ENCODE measurements around the gene CEPT1. TPM values are rescaled to one million over a fixed set of nuclear protein-coding genes. Genes with fewer than 3 reads are reported as not detected.

The CEPT1 gene
- total RNA-seq, 1 donor from 2014 or later = 53.4 TPM

DNA sequence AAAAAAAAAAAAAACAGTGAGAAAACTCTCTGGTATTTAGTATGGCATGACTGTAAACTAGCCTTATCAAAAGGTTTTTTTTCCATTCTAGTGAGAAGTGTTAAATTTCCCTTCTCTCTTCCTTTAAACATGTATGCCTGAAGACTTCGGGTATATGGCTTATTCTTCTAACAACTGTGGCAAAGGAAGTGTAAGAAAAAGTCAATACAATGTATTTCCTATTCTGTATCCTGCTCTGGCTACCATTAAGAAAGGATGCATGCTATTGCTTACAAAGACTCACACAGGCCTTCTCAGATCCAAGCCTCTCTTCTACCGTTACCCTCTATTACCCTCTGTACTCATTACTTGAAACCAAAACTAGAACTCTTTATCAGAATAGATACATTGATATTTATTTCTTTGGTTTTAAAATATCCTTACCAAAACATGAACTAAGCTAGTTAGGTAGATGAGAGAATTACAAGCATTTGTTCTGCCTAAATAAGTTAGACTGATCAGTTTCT lies 8.4 kb downstream of the CEPT1 start:
- intact Hi-C loops (cut with DNase I) = no loop called here
- no peak overlapping the region for H3K4me3 ChIP-seq
- H3K36me3 ChIP-seq = peaks cover 69% of the 10 kb centered on the region
- H3K27ac ChIP-seq = no peak overlapping the region
- H3K27me3 ChIP-seq (ENCODE audit: low read depth) = no peaks in the 10 kb centered on the region
- ATAC-seq (no peak), DNase-seq (no peak)
- TF ChIP-seq, protein P1, sequence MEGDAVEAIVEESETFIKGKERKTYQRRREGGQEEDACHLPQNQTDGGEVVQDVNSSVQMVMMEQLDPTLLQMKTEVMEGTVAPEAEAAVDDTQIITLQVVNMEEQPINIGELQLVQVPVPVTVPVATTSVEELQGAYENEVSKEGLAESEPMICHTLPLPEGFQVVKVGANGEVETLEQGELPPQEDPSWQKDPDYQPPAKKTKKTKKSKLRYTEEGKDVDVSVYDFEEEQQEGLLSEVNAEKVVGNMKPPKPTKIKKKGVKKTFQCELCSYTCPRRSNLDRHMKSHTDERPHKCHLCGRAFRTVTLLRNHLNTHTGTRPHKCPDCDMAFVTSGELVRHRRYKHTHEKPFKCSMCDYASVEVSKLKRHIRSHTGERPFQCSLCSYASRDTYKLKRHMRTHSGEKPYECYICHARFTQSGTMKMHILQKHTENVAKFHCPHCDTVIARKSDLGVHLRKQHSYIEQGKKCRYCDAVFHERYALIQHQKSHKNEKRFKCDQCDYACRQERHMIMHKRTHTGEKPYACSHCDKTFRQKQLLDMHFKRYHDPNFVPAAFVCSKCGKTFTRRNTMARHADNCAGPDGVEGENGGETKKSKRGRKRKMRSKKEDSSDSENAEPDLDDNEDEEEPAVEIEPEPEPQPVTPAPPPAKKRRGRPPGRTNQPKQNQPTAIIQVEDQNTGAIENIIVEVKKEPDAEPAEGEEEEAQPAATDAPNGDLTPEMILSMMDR (IDR thresholded peaks at IDR 0.05) = no peak
- peaks cover 15% of the 10 kb centered on the region for H3K4me1 ChIP-seq
- no peaks in the 10 kb centered on the region for H3K9me3 ChIP-seq

DNA sequence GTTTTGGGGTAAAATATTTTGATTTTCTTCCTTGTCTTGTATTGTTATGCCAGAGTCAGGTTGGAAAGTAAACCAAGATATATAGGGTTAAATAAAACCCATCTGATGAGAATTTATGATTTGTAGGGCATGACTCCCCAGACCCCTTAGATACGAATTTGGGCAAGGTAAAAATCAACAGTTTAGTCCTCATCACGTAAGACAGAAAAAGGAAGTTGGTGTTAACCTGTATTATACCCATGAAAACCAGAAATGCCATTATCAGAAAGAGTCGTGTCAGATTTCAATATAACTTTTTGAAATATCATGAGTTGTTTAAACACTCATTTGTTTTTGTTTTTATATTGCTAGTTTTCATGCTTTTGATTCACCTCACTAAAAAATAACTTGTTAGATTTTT lies 11.8 kb downstream of the CEPT1 start:
- Histone ChIP-seq H3K9me3 (no peaks in the 10 kb centered on the region), H3K4me1 (no peaks in the 10 kb centered on the region), H3K4me3 (no peak overlapping the region), H3K36me3 (peaks cover 74% of the 10 kb centered on the region), H3K27me3 (ENCODE audit: low read depth) (no peaks in the 10 kb centered on the region), H3K27ac (no peak overlapping the region)
- intact Hi-C loops (cut with DNase I) = no loop called here
- ATAC-seq = no peak
- TF ChIP-seq, protein P1 (IDR thresholded peaks at IDR 0.05) = no peak
- no peak for DNase-seq

- DNase-seq = no peak
- no peak overlapping the region for H3K27ac ChIP-seq
- peaks cover 69% of the 10 kb centered on the region for H3K36me3 ChIP-seq
- ATAC-seq = no peak
- no peaks in the 10 kb centered on the region for H3K4me1 ChIP-seq
- no peak overlapping the region for H3K4me3 ChIP-seq
- no peaks in the 10 kb centered on the region for H3K9me3 ChIP-seq
- H3K27me3 ChIP-seq (ENCODE audit: low read depth) = no peaks in the 10 kb centered on the region
- TF ChIP-seq, protein P1 (IDR thresholded peaks at IDR 0.05) = no peak
- intact Hi-C loops (cut with DNase I) = no loop called here
Observed at GRCh38 chr1:111154021-111154999, 14.3 kb downstream of the CEPT1 start.

- Histone ChIP-seq H3K4me3 (no peak overlapping the region), H3K4me1 (peaks cover 7% of the 10 kb centered on the region), H3K27me3 (ENCODE audit: low read depth) (no peaks in the 10 kb centered on the region), H3K27ac (no peak overlapping the region), H3K36me3 (peaks cover 66% of the 10 kb centered on the region), H3K9me3 (no peaks in the 10 kb centered on the region)
- TF ChIP-seq, protein P1 (IDR thresholded peaks at IDR 0.05) = no peak
- no peak for ATAC-seq
- DNase-seq = no peak
- intact Hi-C loops (cut with DNase I) = no loop called here
Observed at GRCh38 chr1:111157431-111157830, 17.4 kb downstream of the CEPT1 start.

- peaks cover 7% of the 10 kb centered on the region for H3K4me1 ChIP-seq
- ATAC-seq = no peak
- no peak for DNase-seq
- peaks cover 66% of the 10 kb centered on the region for H3K36me3 ChIP-seq
- H3K9me3 ChIP-seq = no peaks in the 10 kb centered on the region
- H3K4me3 ChIP-seq = no peak overlapping the region
- H3K27ac ChIP-seq = no peak overlapping the region
- intact Hi-C loops (cut with DNase I) = no loop called here
- no peaks in the 10 kb centered on the region for H3K27me3 ChIP-seq (ENCODE audit: low read depth)
- TF ChIP-seq, protein P1 (IDR thresholded peaks at IDR 0.05) = no peak
Observed at GRCh38 chr1:111161843-111162487, 21.9 kb downstream of the CEPT1 start.

Data from lower lobe of right lung (tissue), 2 donors.